Caco-2 (cell line): ENCODE results near the gene IMMP1L. TPM values are rescaled to one million over a fixed set of nuclear protein-coding genes. Genes with fewer than 3 reads are reported as not detected.

ENCODE experiments used
- BruUV-seq: library from RNA; stranded (reverse); fragments of 400-500 nt; replicated peaks from 2 replicates; lab custom pipeline; 2021; lab: Mats Ljungman, UMichigan
- CTCF ChIA-PET: fragments of 300-600 bp; sonication (Branson Sonifier 250); formaldehyde crosslinking; loops from one replicate; lab custom pipeline; 2022; ENCODE audit warnings: antibody characterized with exemption; lab: Charles Lee
- POLR2A ChIA-PET: fragments of 300-600 bp; sonication (Branson Sonifier 250); formaldehyde crosslinking; loops from one replicate; lab custom pipeline; 2022; ENCODE audit warnings: antibody characterized with exemption; lab: Charles Lee
- DNase-seq, 2 experiments: peaks; one replicate each; pipeline versions ENCODE4 v3.0.0 to v3.0.0-alpha.2; 2020 to 2022
- H3K27me3 ChIP-seq: replicated peaks from 2 replicates; pipeline ENCODE4 v1.6.0; 2011; ENCODE audit warnings: low read length; ENCODE audit not compliant: control insufficient read depth, insufficient read depth
- H3K36me3 ChIP-seq: 2 replicates; pipeline ENCODE4 v1.5.1; 2011; ENCODE audit warnings: low read length; ENCODE audit not compliant: control insufficient read depth, insufficient read depth
- H3K4me1 ChIP-seq: fragments of 250-450 bp; sonication (Bioruptor Pico); 2 replicates; pipeline ENCODE4 v1.5.1; 2020; ENCODE audit warnings: mild to moderate bottlenecking
- H3K4me3 ChIP-seq: 2 replicates; pipeline ENCODE4 v1.5.1; 2011; ENCODE audit warnings: low read depth, mild to moderate bottlenecking, control low read depth, low read length
- H3K9me3 ChIP-seq: fragments of 250-450 bp; sonication (Bioruptor Pico); 2 replicates; pipeline ENCODE4 v1.5.1; 2020; ENCODE audit warnings: mild to moderate bottlenecking, moderate library complexity
- H3K27ac Mint-ChIP-seq: one replicate; pipeline ENCODE4 v1.8.0; 2022; ENCODE audit warnings: mixed read lengths; ENCODE audit not compliant: unreplicated experiment
- H3K27me3 Mint-ChIP-seq: one replicate; pipeline ENCODE4 v1.8.0; 2022; ENCODE audit warnings: mixed read lengths; ENCODE audit not compliant: insufficient read depth, unreplicated experiment
- H3K36me3 Mint-ChIP-seq: one replicate; pipeline ENCODE4 v1.8.0; 2022; ENCODE audit warnings: mild to moderate bottlenecking, mixed read lengths; ENCODE audit not compliant: insufficient read depth, unreplicated experiment
- H3K4me1 Mint-ChIP-seq: one replicate; pipeline ENCODE4 v1.8.0; 2022; ENCODE audit warnings: low read depth, mixed read lengths; ENCODE audit not compliant: unreplicated experiment
- H3K4me3 Mint-ChIP-seq: one replicate; pipeline ENCODE4 v1.8.0; 2022; ENCODE audit warnings: mild to moderate bottlenecking, moderate library complexity, mixed read lengths; ENCODE audit not compliant: unreplicated experiment
- H3K9me3 Mint-ChIP-seq: one replicate; pipeline ENCODE4 v1.8.0; 2022; ENCODE audit warnings: mixed read lengths; ENCODE audit not compliant: unreplicated experiment
- intact Hi-C: fragments of 100-400 bp; cut with micrococcal nuclease; formaldehyde crosslinking; loops from one replicate; pipeline ENCODE4 v1.10.0; 2022; ENCODE audit not compliant: unreplicated experiment
- total RNA-seq: library from RNA; stranded (reverse); gene quantifications from 2 replicates; pipeline ENCODE4 v1.2.3, GENCODE V29; 2022
- TF ChIP-seq, protein P1 (sequence below), 2 experiments: fragments of 200-600 bp in 1 of 2; IDR thresholded peaks; 1 replicate in 1 of 2; 2 replicates in 1 of 2; pipeline versions ENCODE4 v1.5.1 to v1.8.0; 2011 to 2022; ENCODE audit warnings: antibody characterized with exemption in 1 of 2, control low read depth in 1 of 2, inconsistent platforms in 1 of 2, low read depth in 1 of 2, low read length in 1 of 2, mild to moderate bottlenecking in 1 of 2, moderate library complexity in 1 of 2; ENCODE audit not compliant: insufficient read depth in 1 of 2, severe bottlenecking in 1 of 2, unreplicated experiment in 1 of 2

IMMP1L gene
- total RNA-seq, 1 experiment from 2014 or later, result 40.1 TPM

DNA sequence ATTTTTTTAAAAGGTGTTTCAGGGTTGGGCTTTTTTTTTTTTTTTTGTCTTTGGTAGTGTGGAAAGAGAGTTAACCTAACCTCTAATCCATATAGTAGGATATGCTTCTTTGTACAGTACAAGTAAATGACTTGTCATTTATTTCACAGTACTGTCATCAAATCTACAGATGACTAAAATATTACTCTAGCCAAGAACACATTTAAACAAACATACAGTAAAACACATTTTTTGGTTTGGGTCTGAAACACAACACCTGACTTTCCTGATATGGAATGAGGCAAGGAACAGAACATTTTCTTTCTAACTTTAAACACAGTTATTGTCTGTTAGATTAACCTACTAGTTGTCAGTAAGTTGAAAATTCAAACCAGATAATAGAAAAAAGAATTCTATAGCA, 68.1 kb downstream of the IMMP1L start:
- Mint-ChIP-seq H3K36me3 (no peaks in the 10 kb centered on the region), H3K27me3 (no peaks in the 10 kb centered on the region), H3K4me3 (no peak overlapping the region), H3K27ac (no peak overlapping the region), H3K9me3 (no peaks in the 10 kb centered on the region), H3K4me1 (peaks cover 6% of the 10 kb centered on the region)
- no peak for DNase-seq
- Histone ChIP-seq H3K4me1 (no peaks in the 10 kb centered on the region), H3K9me3 (no peaks in the 10 kb centered on the region), H3K27me3 (no peaks in the 10 kb centered on the region), H3K4me3 (no peak overlapping the region), H3K36me3 (no peaks in the 10 kb centered on the region)
- intact Hi-C loops, result no loop called here
- TF ChIP-seq, protein P1, sequence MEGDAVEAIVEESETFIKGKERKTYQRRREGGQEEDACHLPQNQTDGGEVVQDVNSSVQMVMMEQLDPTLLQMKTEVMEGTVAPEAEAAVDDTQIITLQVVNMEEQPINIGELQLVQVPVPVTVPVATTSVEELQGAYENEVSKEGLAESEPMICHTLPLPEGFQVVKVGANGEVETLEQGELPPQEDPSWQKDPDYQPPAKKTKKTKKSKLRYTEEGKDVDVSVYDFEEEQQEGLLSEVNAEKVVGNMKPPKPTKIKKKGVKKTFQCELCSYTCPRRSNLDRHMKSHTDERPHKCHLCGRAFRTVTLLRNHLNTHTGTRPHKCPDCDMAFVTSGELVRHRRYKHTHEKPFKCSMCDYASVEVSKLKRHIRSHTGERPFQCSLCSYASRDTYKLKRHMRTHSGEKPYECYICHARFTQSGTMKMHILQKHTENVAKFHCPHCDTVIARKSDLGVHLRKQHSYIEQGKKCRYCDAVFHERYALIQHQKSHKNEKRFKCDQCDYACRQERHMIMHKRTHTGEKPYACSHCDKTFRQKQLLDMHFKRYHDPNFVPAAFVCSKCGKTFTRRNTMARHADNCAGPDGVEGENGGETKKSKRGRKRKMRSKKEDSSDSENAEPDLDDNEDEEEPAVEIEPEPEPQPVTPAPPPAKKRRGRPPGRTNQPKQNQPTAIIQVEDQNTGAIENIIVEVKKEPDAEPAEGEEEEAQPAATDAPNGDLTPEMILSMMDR (IDR thresholded peaks at IDR 0.05; ENCODE audit: insufficient read depth in 1 of 2, low read depth in 1 of 2, low read length in 1 of 2, severe bottlenecking in 1 of 2, unreplicated experiment in 1 of 2), result no peak
- no TSS peak for BruUV-seq
- ChIA-PET POLR2A (no interaction called here), CTCF (no interaction called here)

DNA sequence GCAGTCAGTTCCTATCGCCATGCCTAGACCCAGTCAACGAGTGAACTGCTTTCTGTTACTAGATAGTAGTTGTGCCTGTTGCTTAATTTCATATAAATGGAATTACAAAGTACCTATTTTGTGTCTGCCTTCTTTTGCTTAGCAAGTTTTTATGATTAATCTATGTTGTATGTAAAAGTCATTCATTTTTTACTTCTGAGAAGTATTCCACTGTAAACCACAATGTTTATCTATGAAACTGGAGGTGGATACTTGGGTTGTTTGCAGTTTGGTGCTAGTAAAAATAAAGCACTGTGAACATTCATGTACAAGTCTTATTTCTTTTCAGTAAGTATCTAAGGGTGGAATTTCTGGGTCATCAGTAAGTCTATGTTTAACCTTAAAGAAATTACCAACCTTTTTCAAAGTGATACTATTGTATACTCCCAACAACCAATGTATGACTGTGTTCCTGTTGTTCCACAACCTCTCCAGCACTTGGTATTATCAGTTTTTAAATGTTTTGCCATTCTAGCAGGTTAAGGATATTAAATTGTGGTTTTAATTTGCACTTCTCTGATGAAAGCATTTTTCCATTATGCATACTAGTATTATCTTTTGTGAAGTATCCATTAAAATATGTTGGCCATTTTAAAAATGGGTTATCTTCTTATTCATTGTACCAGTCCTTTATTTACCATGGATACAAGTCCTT, 71.5 kb downstream of the IMMP1L start:
- ChIA-PET POLR2A (no interaction called here), CTCF (no interaction called here)
- TF ChIP-seq, protein P1 (IDR thresholded peaks at IDR 0.05; ENCODE audit: insufficient read depth in 1 of 2, low read depth in 1 of 2, low read length in 1 of 2, severe bottlenecking in 1 of 2, unreplicated experiment in 1 of 2), result no peak
- no peak overlapping the region for H3K4me3 Mint-ChIP-seq
- H3K9me3 Mint-ChIP-seq, result no peaks in the 10 kb centered on the region
- Histone ChIP-seq H3K36me3 (no peaks in the 10 kb centered on the region), H3K4me3 (no peak overlapping the region), H3K27me3 (no peaks in the 10 kb centered on the region), H3K4me1 (no peaks in the 10 kb centered on the region), H3K9me3 (no peaks in the 10 kb centered on the region)
- H3K36me3 Mint-ChIP-seq, result no peaks in the 10 kb centered on the region
- BruUV-seq, result no TSS peak
- H3K27me3 Mint-ChIP-seq, result no peaks in the 10 kb centered on the region
- no peak overlapping the region for H3K27ac Mint-ChIP-seq
- no peaks in the 10 kb centered on the region for H3K4me1 Mint-ChIP-seq
- intact Hi-C loops, result loop anchor here (10.0 kb wide), 1 partner anchor 67 kb away; the partner anchor contains the start of genes ELP4 and IMMP1L
- no peak for DNase-seq

DNA sequence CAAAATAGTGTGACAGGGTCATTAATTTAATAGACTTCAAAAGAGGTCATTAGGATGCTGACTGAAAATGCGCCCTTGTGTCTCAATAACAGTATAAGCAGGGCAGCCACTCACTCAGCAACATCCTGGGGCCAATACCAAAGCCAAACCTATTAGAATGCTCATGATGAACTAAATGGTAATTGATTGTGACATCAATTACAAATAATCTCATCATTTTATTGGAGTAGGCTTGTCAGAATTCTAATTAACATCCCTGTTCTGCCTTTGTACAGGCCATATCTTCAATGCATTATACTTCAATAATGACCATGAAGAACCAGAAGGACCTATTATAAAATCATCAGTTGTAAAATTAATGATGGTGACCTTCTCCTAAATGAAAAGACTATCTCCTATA, 75.6 kb downstream of the IMMP1L start:
- Mint-ChIP-seq H3K27me3 (no peaks in the 10 kb centered on the region), H3K9me3 (no peaks in the 10 kb centered on the region), H3K27ac (no peak overlapping the region), H3K4me3 (no peak overlapping the region), H3K4me1 (no peaks in the 10 kb centered on the region), H3K36me3 (peaks cover 8% of the 10 kb centered on the region)
- DNase-seq, result no peak
- Histone ChIP-seq H3K4me1 (no peaks in the 10 kb centered on the region), H3K4me3 (no peak overlapping the region), H3K27me3 (no peaks in the 10 kb centered on the region), H3K9me3 (no peaks in the 10 kb centered on the region), H3K36me3 (no peaks in the 10 kb centered on the region)
- CTCF ChIA-PET, result no interaction called here
- POLR2A ChIA-PET, result no interaction called here
- intact Hi-C loops, result loop anchor here (10.0 kb wide), 1 partner anchor 71 kb away; the partner anchor contains the start of genes ELP4 and IMMP1L
- TF ChIP-seq, protein P1 (IDR thresholded peaks at IDR 0.05; ENCODE audit: insufficient read depth in 1 of 2, low read depth in 1 of 2, low read length in 1 of 2, severe bottlenecking in 1 of 2, unreplicated experiment in 1 of 2), result no peak
- no TSS peak for BruUV-seq
